ENCODE measurements around the gene FARP1.

FARP1 gene

DNA sequence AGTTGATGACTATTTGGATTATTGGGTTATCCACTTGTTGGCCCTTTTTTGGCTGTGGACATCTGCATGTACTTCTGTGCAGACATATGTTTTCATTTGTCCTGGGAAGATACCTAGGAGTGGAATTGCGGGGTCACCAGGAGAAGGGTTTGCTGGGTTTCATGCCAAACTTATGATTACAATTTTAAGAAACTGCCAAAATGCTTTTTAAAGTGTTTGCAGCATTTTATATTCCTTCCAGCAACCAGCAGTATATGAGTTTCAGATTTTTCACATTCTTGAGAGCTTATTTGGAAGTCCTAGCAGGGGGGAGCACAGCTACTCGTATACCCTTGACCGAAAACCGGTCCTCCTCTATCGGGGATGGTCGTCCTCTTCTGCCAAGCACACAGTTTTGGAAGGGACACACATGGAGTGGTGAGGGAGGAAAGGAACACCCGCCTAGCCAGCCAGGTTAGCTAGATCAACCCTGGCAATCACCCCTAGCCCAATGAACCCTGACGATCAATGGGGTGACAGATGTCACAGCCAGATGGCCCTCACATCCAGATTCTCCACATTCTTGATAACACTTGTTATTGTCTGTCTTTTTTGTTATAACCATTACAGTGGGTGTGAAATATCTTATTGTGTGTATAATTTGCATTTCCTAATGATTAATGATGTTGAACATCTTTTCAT, 60.9 kb downstream of the FARP1 start:
- no peak for DNase-seq

DNA sequence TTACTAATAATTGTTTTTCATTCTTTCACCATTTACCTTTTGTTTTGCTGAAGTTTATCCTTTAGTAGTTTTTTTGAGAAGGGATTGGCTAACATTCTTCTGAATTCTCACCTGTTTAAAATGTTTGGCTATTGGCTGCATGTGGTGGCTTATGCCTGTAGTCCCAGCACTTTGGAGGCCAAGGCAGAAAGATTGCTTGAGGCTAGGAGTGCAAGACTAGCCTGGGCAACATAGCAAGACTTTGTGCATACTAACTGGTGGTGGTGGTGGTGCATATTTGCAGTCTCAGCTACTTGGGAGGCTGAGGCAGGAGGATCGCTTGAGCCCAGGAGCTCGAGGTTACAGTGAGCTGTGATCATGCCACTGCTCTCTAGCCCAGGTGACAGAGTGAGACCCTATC, 61.7 kb downstream of the FARP1 start:
- no peak for DNase-seq

GRCh38 chr13:98206946-98207345, 64.1 kb downstream of the FARP1 start:
- no peak for DNase-seq

DNA sequence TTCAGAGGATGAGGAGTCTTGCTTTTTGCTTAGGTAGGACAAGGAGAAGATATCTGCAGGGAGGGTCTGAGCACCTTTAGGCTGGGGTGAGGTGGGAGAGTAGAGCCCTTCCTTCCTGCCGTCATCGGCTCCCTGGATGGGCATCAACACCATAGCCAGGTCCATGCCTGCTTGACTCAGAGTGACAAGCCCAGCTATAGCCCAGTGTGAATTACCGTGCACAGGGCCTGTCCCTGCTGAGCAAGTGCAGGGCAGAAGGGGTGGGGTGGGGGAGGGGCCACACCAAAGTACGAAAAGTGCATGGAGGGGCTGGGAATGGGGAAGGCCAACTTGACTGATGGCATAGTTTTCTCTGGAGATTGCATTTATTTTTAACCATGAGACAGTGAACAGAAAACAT, 64.5 kb downstream of the FARP1 start:
- DNase-seq = no peak

- no peak for DNase-seq
Observed at GRCh38 chr13:98208606-98209005, 65.7 kb downstream of the FARP1 start.

- DNase-seq = no peak
Observed at GRCh38 chr13:98212763-98213162, 69.9 kb downstream of the FARP1 start.

GRCh38 chr13:98213354-98213753, 70.5 kb downstream of the FARP1 start:
- DNase-seq = no peak

DNA sequence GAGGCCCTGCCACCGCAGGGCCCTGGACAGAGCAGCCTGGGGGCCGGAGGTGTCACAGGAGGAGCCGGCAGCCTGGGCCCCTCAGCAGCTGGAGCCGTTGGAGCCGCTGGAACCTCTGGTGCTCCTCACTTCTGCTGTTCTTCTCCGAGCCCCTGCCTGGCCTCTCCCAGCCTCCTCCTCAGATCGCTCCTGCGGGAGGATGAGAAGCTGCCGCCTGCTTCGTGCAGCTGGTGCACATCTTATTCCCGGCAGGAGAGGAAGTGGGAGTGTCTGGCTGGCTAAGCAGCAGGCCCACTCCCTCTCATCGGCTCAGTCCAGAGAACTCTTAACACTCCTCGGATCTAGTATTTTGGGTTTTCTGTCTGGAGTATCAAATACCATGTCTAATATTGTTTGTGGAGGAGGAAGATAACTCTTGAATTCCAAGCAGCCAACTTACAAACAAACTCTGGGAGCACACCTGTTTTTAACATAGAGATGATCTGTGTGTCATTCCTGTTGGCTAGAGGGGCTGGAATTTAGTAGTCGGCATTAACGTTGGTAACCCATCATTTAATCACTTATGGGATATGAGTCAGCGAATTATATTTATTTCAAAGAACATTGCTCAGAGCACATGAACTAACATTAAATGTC, 71.2 kb downstream of the FARP1 start:
- no peak for DNase-seq

DNA sequence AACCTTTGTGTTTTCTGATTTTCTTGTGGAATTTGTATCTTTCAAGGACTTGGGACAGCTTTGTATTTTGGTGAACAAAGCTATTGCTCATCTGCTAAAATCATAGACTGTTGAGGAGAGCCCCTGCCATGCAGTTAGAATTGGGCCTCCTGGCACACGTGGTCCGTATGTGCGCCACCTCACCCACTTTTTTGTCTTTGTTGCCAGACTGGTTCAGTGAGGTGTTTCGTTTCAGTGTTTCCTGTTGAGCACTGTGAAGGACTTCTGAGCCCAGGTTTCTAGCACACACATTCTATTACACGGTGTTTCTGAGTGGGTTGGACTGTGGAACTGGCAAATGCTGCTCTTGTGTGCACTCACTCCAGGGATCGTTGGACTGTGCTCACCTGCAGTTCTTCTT, 71.8 kb downstream of the FARP1 start:
- no peak for DNase-seq

DNA sequence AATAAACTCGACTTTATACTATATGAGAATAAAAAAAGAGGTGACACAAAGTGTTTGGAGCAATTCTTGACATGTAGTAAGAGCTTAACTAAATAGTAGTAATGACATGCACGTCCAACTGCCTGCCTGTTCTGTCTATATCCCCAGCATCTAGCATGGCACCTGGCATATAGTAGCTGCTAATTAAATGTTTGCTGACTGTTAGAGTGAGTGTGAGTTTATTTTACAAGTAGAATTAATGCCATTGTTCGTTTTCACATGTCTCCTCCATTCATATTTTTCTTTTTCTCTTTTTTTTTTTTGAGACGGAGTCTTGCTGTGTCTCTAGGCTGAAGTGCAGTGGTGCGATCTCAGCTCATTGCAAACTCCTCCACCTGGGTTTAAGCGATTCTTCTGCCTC, 72.6 kb downstream of the FARP1 start:
- no peak for DNase-seq

GRCh38 chr13:98216135-98216565, 73.3 kb downstream of the FARP1 start:
- DNase-seq = no peak

GRCh38 chr13:98216711-98217285, 73.9 kb downstream of the FARP1 start:
- DNase-seq = no peak

DNA sequence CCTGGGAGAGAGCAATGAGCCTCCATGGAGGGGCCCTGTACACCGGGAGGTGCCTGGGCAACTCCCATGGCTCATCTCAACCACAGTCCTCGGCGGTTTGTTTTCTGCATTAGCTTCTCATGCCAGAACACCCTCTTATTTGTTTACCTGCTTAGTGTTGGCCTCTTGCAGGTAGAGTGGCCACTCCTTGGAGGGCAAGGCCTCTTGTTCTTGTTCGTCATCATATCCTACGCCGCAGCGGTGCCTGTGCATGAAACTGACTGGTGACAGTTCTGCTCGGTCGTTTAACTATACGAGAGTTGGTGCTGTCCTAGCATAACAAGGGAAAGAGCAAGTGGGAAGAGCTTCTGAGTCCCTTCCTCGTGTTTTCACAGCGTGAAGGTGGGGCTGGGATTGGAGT, 74.7 kb downstream of the FARP1 start:
- DNase-seq = no peak

DNA sequence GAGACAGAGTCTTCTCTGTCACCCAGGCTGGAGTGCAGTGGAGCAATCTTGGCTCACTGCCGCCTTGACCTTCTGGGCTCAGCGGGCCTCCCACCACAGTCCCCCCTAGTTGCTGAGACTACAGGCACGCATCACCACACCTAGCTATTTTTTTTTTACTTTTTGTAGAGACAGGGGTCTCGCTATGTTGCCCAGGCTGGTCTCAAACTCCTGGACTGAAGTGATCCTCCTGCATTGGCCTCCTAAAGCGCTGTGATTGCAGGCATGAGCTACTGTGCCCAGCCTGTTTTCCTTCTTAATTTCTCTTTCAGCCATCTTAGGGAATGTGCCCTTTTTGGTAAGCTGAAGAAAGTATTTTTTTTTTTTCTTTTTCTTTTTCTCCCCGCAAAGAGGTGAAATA, 76.8 kb downstream of the FARP1 start:
- no peak for DNase-seq

GRCh38 chr13:98220271-98220791, 77.4 kb downstream of the FARP1 start:
- DNase-seq = no peak

DNA sequence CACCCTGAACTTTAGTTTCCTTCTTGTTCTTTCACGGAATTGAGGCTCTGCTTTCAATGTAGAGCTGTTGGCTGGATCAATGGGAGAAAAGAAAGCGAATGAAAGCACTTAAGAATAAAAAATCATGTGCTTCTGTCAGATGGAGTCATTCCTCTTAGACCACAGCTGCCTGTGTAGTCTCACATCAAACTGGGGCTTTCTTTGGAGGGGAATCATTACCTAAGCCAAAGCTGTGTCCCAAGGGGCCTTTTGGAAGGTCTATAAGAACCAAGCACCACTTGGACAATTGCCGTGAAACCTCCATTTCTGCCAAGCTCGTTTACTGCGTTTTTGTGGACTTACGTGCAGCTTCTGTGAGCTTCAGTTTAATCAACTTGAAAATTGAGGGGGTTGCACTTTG, 78.3 kb downstream of the FARP1 start:
- no peak for DNase-seq

- no peak for DNase-seq
Observed at GRCh38 chr13:98222081-98222554, 79.2 kb downstream of the FARP1 start.

DNA sequence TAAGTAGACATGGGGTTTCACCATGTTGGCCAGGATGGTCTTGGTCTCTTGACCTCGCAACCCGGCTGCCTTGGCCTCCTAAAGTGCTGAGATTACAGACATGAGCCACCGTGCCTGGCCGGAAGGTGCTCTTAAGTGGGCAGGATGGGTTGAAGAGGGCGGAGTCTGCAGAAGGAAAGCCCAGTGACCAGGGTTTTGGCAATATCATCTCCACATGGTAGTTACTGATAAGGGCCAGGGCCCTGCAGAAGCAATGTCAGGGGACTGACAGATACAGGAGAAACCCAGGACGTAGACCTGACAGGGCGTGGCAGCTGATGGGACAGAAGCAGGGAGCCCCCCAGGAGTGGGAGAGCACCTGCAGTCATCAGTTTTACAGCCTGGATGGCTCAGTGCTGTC, 79.9 kb downstream of the FARP1 start:
- DNase-seq = no peak

DNA sequence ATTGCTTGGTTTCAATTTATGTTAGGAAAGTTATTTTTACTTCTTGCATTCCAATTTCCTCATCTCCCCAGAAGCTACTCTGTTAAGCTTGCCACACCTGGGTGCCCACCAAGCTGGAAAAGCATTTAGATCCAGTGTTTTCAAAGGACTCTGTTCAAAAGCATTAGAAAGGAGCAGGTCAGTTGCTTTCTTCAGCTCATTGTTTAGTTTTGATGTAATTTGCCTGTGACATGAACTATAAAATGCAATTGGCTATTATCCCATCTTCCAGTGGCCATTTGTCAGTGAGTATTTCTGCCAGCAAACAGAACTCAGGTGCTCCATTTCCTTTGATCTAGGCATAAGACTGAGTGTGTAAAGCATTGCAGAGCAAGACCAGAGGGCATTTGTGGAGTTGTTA, 80.8 kb downstream of the FARP1 start:
- DNase-seq = no peak

DNA sequence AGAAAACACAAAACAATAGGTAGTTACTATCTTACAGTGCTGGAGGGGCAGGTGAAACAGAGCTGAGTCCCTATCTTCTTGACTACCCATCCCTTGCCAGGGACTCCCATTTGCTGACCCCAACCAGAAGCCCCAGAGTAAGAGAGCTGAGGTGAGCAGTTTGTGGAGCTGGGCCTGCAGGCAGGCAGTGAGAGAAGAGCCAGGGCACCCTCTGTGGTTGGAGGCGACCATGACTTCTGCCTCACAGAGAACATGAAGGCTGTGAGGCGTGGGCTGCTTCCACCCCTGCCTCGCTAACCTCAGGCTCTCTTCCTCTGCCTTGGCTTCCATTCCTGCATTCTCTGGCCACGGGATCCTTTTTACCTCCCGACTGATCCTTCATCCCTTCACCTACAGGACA, 81.7 kb downstream of the FARP1 start:
- DNase-seq = no peak

DNA sequence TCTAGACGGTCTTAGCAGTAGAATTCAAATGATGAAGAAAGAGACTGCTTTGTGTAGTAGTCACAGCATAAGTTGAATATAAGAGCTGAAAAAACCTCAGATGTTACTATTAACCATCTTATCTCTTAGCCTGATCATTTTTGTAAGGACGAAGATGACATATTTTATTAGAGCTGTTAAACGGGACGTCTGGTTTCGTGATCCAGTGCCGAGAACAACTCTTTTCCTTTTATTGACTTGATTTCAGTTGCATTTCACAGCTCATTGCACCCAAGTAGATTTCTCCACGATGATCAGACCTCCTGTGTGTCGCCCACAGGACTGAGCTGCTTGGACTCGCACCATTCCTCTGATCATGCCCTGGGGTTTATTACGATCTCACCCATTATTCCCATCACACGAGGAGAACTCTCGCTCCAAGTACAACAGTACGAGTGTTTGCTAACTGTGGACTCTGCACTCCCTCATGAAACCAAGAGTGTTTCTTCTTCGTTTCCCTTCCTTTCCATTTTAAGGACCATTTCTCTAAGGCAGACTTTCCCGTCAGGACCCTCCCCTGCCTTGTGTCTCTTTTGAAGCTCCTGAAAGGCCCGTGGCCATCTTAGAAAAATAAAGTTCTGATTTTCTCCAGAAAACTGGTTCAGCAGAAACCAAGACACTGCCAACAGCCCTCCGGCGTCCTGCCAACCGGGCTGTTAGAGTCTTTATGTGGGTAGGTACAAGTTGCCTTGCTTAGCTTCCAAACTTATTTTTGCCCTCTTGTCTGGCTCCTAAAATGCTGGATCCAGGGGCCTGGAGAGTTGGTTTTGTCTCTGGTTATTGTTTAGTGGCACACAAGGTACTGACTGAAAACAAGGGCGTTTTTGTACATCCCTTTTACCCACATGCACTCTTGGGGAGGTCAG, 82.4 kb downstream of the FARP1 start:
- no peak for DNase-seq

DNA sequence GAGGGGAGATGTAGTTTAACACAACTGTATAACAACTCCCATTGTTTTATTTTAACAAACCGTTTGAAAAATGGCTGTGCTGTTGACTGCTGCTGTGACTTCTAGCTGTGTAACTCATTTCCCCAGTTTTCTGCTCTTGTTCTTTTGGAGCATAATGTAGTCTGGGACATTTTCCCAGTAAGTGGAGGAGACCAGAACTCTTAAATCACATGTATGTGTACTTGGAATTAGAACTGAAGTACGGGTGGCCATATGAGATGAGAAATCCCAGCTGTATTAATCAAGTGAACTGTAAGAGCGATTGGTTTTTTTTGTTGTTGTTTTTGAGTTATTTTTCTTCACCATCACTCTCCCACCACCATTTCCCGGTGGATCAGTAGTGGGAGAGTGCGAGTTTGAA, 83.6 kb downstream of the FARP1 start:
- no peak for DNase-seq

GRCh38 chr13:98228661-98229341, 85.9 kb downstream of the FARP1 start:
- DNase-seq = no peak

Measured in GOT3 (cell line).